HepG2 (cell line): Measurements from ENCODE around the gene MTHFD2L. TPM values are rescaled to one million over a fixed set of nuclear protein-coding genes. Genes with fewer than 3 reads are reported as not detected.

Source experiments
- ATAC-seq: fragments of 200-7000 bp; cut with Tn5 transposase; 3 replicates; pipeline ENCODE4 v1.9.1; 2020; ENCODE audit warnings: mild to moderate bottlenecking, moderate library complexity
- BruUV-seq: library from RNA; stranded (reverse); fragments of 400-500 nt; replicated peaks from 2 replicates; lab custom pipeline; 2021; lab: Mats Ljungman, UMichigan
- CTCF ChIA-PET: fragments of 300-600 bp; formaldehyde crosslinking; extraction: SDS; loops from one replicate; lab custom pipeline; 2021; ENCODE audit warnings: low total read pairs, inconsistent platforms, low intra/inter-chr PET ratio; lab: Yijun Ruan, JAX
- POLR2A ChIA-PET: fragments of 350-600 bp; sonication (Branson Sonifier 250); formaldehyde crosslinking; loops from one replicate; lab custom pipeline; 2020; ENCODE audit warnings: antibody characterized with exemption, inconsistent platforms; lab: Yijun Ruan, JAX
- DNase-seq: peaks from one replicate; pipeline ENCODE4 v3.0.0-alpha.2; 2015; ENCODE audit warnings: low spot score
- FAIRE-seq: peaks from 3 replicates; lab custom pipeline; 2011; peaks lifted over from hg19 to GRCh38; lab: Jason Lieb, UNC
- H2AFZ ChIP-seq: one replicate; pipeline ENCODE4 v1.6.1; 2011; ENCODE audit warnings: low read length, inconsistent platforms
- H3K27ac ChIP-seq: fragments of 300-600 bp; 3 replicates; pipeline ENCODE4 v1.8.0; 2011; ENCODE audit warnings: mixed run types, mild to moderate bottlenecking, mixed read lengths, low read length, inconsistent platforms; ENCODE audit not compliant: insufficient read depth; ENCODE audit errors: extremely low read length
- H3K27me3 ChIP-seq, 2 experiments: fragments of 200-600 bp in 1 of 2; 2 replicates in 1 of 2; 3 replicates in 1 of 2; pipeline versions ENCODE4 v1.6.0 to v1.8.0; 2011; ENCODE audit warnings: low read length in 2 of 2, mild to moderate bottlenecking in 2 of 2, moderate library complexity in 2 of 2, inconsistent platforms in 1 of 2; ENCODE audit not compliant: insufficient read depth in 2 of 2, control insufficient read depth in 1 of 2
- H3K36me3 ChIP-seq, 2 experiments: fragments of 200-600 bp in 1 of 2; replicated peaks in 1 of 2; 2 replicates in 1 of 2; 3 replicates in 1 of 2; pipeline versions ENCODE4 v1.5.1 to v1.8.0; 2011; ENCODE audit warnings: low read length in 2 of 2, inconsistent platforms in 1 of 2; ENCODE audit not compliant: insufficient read depth in 2 of 2, control insufficient read depth in 1 of 2
- H3K4me1 ChIP-seq: 2 replicates; pipeline ENCODE4 v1.5.1; 2012; ENCODE audit warnings: low read length, inconsistent platforms; ENCODE audit not compliant: insufficient read depth
- H3K4me2 ChIP-seq: 2 replicates; pipeline ENCODE4 v1.6.0; 2011; ENCODE audit warnings: low read depth, low read length, inconsistent platforms
- H3K4me3 ChIP-seq, 3 experiments: fragments of 200-600 bp in 1 of 3; sonication (generic), shearing (Covaris generic) in 1 of 3; replicated peaks in 1 of 3; 2 replicates each; pipeline ENCODE4 v1.5.1; 2011 to 2016; ENCODE audit warnings: low read length in 3 of 3, inconsistent platforms in 2 of 3, low read depth in 2 of 3, mild to moderate bottlenecking in 2 of 3, control low read depth in 1 of 3, mixed read lengths in 1 of 3; ENCODE audit not compliant: insufficient read depth in 1 of 3
- H3K79me2 ChIP-seq: one replicate; pipeline ENCODE4 v1.6.1; 2011; ENCODE audit warnings: low read length, inconsistent platforms; ENCODE audit not compliant: insufficient read depth
- H3K9ac ChIP-seq: 2 replicates; pipeline ENCODE4 v1.6.0; 2011; ENCODE audit warnings: mild to moderate bottlenecking, low read depth, low read length, inconsistent platforms; ENCODE audit not compliant: insufficient read depth
- H3K9me3 ChIP-seq: 2 replicates; pipeline ENCODE4 v1.5.1; 2012; ENCODE audit warnings: mild to moderate bottlenecking, low read length
- H4K20me1 ChIP-seq: 2 replicates; pipeline ENCODE4 v1.6.0; 2011; ENCODE audit warnings: inconsistent platforms, mild to moderate bottlenecking, low read length, moderate library complexity; ENCODE audit not compliant: insufficient read depth
- ATAD3A ChIP-seq: sonication (generic); formaldehyde crosslinking; IDR thresholded peaks from 2 replicates; pipeline ENCODE4 v1.4.0; 2020; ENCODE audit warnings: missing genetic modification reagents
- KAT8 ChIP-seq: IDR thresholded peaks from 2 replicates; pipeline ENCODE4 v1.6.1; 2016; ENCODE audit warnings: missing genetic modification reagents, missing compliant biosample characterization
- MAFF ChIP-seq: IDR thresholded peaks from 2 replicates; pipeline ENCODE4 v1.6.1; 2011; ENCODE audit warnings: low read depth, low read length, improper control_type of control experiment
- MEIS2 ChIP-seq: sonication (generic); formaldehyde crosslinking; IDR thresholded peaks from 2 replicates; pipeline ENCODE4 v1.9.0; 2021; ENCODE audit warnings: mild to moderate bottlenecking, missing genetic modification reagents
- PHF5A ChIP-seq: IDR thresholded peaks from one replicate; pipeline ENCODE4 v1.6.1; 2018; ENCODE audit warnings: low read depth, missing genetic modification reagents; ENCODE audit not compliant: unreplicated experiment
- RXRA ChIP-seq: sonication (generic); formaldehyde crosslinking; IDR thresholded peaks from 2 replicates; pipeline ENCODE4 v1.5.1; 2020; ENCODE audit warnings: missing genetic modification reagents
- SCMH1 ChIP-seq: sonication (generic); formaldehyde crosslinking; IDR thresholded peaks from 2 replicates; pipeline ENCODE4 v1.9.0; 2021; ENCODE audit warnings: missing genetic modification reagents, mild to moderate bottlenecking, borderline replicate concordance
- SIN3B ChIP-seq: fragments of 150-350 bp; IDR thresholded peaks from 2 replicates; pipeline ENCODE4 v1.6.1; 2014; ENCODE audit warnings: low read length
- TCF12 ChIP-seq, 2 experiments: fragments of 450-650 bp in 1 of 2; sonication (generic) in 1 of 2; formaldehyde crosslinking in 1 of 2; IDR thresholded peaks; 2 replicates each; pipeline versions ENCODE4 v1.6.1 to v1.8.0; 2017 to 2022; ENCODE audit warnings: antibody characterized with exemption in 1 of 2, mild to moderate bottlenecking in 1 of 2, missing genetic modification reagents in 1 of 2, moderate library complexity in 1 of 2
- TEAD3 ChIP-seq: optimal IDR thresholded peaks from 2 replicates; pipeline ENCODE3; 2016; ENCODE audit warnings: borderline replicate concordance
- ZFP36L1 ChIP-seq: sonication (generic); formaldehyde crosslinking; IDR thresholded peaks from 2 replicates; pipeline ENCODE4 v1.8.0; 2022; ENCODE audit warnings: mild to moderate bottlenecking, missing genetic modification reagents, moderate library complexity
- ZFP62 ChIP-seq: sonication (generic); formaldehyde crosslinking; IDR thresholded peaks from 2 replicates; pipeline ENCODE4 v1.4.0; 2020; ENCODE audit warnings: missing genetic modification reagents
- ZNF160 ChIP-seq: sonication (generic); formaldehyde crosslinking; IDR thresholded peaks from 2 replicates; pipeline ENCODE4 v1.8.0; 2022; ENCODE audit warnings: mild to moderate bottlenecking, inconsistent platforms, missing genetic modification reagents
- ZNF460 ChIP-seq: sonication (generic); formaldehyde crosslinking; IDR thresholded peaks from 2 replicates; pipeline ENCODE4 v1.5.1; 2020; ENCODE audit warnings: missing genetic modification reagents, mild to moderate bottlenecking, borderline replicate concordance
- ZNF549 ChIP-seq: sonication (generic); formaldehyde crosslinking; IDR thresholded peaks from 2 replicates; pipeline ENCODE4 v1.5.0; 2020; ENCODE audit warnings: missing genetic modification reagents
- ZNF776 ChIP-seq: sonication (generic); formaldehyde crosslinking; IDR thresholded peaks from 2 replicates; pipeline ENCODE4 v1.4.0; 2020; ENCODE audit warnings: mild to moderate bottlenecking, missing genetic modification reagents
- ZNF788 ChIP-seq: sonication (generic); formaldehyde crosslinking; IDR thresholded peaks from 2 replicates; pipeline ENCODE4 v1.5.0; 2020; ENCODE audit warnings: mild to moderate bottlenecking, missing genetic modification reagents, borderline replicate concordance
- ZNF790 ChIP-seq: sonication (generic); formaldehyde crosslinking; IDR thresholded peaks from 2 replicates; pipeline ENCODE4 v1.8.0; 2022; ENCODE audit warnings: missing genetic modification reagents, mild to moderate bottlenecking, borderline replicate concordance
- WGBS: methylation state at CpG from one replicate; pipeline ENCODE4 v1.1.6; 2017; ENCODE audit warnings: low lambda C conversion rate; 5-methylcytosine and 5-hydroxymethylcytosine counted together
- in situ Hi-C: cut with HindIII; loops from 2 replicates; pipeline ENCODE4 v1.10.0; 2017; ENCODE audit warnings: low pct_unique_long_range_greater_than_20kb; ENCODE audit not compliant: extremely low pct_ligation_motif_present
- intact Hi-C: fragments of 100-400 bp; cut with micrococcal nuclease; formaldehyde crosslinking; loops from one replicate; pipeline ENCODE4 v1.10.0; 2022; ENCODE audit not compliant: unreplicated experiment
- polyA plus RNA-seq, 8 experiments: library from polyadenylated mRNA; depleted of rRNA in 3 of 8; stranded (reverse) in 7 of 8; unstranded in 1 of 8; fragments of >200 nt; fragmentation: Illumina TruSeq in 4 of 8; extraction: Trizol in 4 of 8; gene quantifications; 2 replicates each; pipeline versions ENCODE4 v1.2.1 to v1.2.3, GENCODE V29; 2011 to 2016; ENCODE audit warnings: low read depth in 4 of 8, missing spikeins in 1 of 8, mixed read lengths in 1 of 8; ENCODE audit not compliant: insufficient read depth in 1 of 8
- total RNA-seq, 5 experiments: library from RNA; depleted of rRNA; stranded (reverse); fragments of >200 nt; fragmentation: Illumina TruSeq; extraction: Trizol; gene quantifications; 2 replicates each; pipeline ENCODE4 v1.2.3, GENCODE V29; 2016; ENCODE audit warnings: low read depth in 1 of 5
- TF ChIP-seq, protein P1 (sequence below): sonication (generic); formaldehyde crosslinking; IDR thresholded peaks from 2 replicates; pipeline ENCODE4 v1.4.0; 2020; ENCODE audit warnings: missing genetic modification reagents
- TF ChIP-seq, protein P2 (sequence below): sonication (generic); formaldehyde crosslinking; IDR thresholded peaks from 2 replicates; pipeline ENCODE4 v1.4.0; 2020; ENCODE audit warnings: missing genetic modification reagents, borderline replicate concordance

The MTHFD2L gene
- total and polyA plus RNA-seq, 2 of the 13 experiments (the other 11 are each of a cell fraction or from before 2014, with no cell fraction given), result 10.5 to 14.9 TPM

DNA sequence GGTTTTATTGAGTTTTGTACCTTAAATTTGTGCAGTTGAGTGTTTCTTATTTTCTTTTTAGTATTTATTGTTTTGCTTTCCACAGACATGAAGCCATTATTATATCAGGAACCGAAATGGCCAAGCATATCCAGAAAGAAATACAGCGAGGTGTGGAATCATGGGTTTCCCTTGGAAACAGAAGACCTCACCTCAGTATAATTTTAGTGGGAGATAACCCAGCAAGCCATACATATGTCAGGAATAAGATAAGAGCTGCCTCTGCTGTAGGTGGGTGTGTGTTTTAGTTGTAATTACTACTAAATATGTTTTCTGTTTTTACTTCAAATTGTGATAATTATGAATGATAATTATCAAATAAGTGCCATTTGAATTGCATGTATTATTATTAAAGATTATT lies 16.5 kb downstream of the MTHFD2L start (continued):
- no peak for TF ChIP-seq ZNF460
- TF ChIP-seq PHF5A (CRISPR knock-in tag), result no peak
- TF ChIP-seq, protein P1, sequence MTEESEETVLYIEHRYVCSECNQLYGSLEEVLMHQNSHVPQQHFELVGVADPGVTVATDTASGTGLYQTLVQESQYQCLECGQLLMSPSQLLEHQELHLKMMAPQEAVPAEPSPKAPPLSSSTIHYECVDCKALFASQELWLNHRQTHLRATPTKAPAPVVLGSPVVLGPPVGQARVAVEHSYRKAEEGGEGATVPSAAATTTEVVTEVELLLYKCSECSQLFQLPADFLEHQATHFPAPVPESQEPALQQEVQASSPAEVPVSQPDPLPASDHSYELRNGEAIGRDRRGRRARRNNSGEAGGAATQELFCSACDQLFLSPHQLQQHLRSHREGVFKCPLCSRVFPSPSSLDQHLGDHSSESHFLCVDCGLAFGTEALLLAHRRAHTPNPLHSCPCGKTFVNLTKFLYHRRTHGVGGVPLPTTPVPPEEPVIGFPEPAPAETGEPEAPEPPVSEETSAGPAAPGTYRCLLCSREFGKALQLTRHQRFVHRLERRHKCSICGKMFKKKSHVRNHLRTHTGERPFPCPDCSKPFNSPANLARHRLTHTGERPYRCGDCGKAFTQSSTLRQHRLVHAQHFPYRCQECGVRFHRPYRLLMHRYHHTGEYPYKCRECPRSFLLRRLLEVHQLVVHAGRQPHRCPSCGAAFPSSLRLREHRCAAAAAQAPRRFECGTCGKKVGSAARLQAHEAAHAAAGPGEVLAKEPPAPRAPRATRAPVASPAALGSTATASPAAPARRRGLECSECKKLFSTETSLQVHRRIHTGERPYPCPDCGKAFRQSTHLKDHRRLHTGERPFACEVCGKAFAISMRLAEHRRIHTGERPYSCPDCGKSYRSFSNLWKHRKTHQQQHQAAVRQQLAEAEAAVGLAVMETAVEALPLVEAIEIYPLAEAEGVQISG (CRISPR knock-in tag), result no peak
- TF ChIP-seq SIN3B, result no peak
- no peak for TF ChIP-seq KAT8 (CRISPR knock-in tag)
- no peak for TF ChIP-seq ZFP62
- no peak for TF ChIP-seq MAFF
- no peak for TF ChIP-seq TCF12 (IDR thresholded peaks at IDR 0.05)
- TF ChIP-seq TCF12 (CRISPR knock-in tag; IDR thresholded peaks at IDR 0.05), result no peak
- no peak for TF ChIP-seq TEAD3 (CRISPR knock-in tag)

DNA sequence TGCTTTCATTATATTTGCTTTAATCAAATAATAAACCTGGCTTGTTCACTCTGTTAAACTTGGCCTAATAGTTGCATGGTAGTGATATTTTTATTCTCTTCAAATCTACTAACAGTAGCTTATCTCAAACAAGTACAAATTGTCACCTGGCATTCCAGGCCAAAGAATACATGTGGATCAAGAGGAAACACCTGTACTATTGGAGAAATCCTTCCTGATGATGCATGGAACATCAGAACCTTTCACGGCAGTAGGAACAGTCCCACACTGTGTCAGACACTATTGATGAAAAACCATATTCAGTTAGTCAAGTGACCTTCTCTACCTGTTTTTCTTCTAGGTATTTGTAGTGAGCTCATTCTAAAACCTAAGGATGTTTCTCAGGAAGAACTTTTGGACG lies 17.0 kb downstream of the MTHFD2L start:
- Histone ChIP-seq H3K9ac (no peak overlapping the region), H2AFZ (no peak overlapping the region), H3K9me3 (no peaks in the 10 kb centered on the region), H3K27me3 (no peaks in the 10 kb centered on the region), H3K79me2 (no peaks in the 10 kb centered on the region), H3K4me1 (no peaks in the 10 kb centered on the region), H3K36me3 (no peaks in the 10 kb centered on the region), H3K27ac (no peak overlapping the region), H4K20me1 (no peaks in the 10 kb centered on the region), H3K4me3 (no peak overlapping the region), H3K4me2 (no peak overlapping the region)
- intact Hi-C loops, result no loop called here
- in situ Hi-C loops, result no loop called here
- ChIA-PET CTCF (no interaction called here), POLR2A (no interaction called here)
- no peak for DNase-seq
- no peak for ATAC-seq
- whole genome bisulfite sequencing, result 98% methylated on average over 2 of the region's 2 CpGs
- FAIRE-seq, result no peak
- no TSS peak for BruUV-seq
- TF ChIP-seq ATAD3A (CRISPR knock-in tag) (no peak), ZNF160 (CRISPR knock-in tag) (no peak), RXRA (CRISPR knock-in tag) (no peak), ZNF776 (no peak), SCMH1 (CRISPR knock-in tag) (no peak), ZNF790 (CRISPR knock-in tag) (no peak), MEIS2 (CRISPR knock-in tag) (no peak), ZNF788 (no peak), ZNF549 (CRISPR knock-in tag) (no peak), ZFP36L1 (no peak)
- TF ChIP-seq, protein P2, sequence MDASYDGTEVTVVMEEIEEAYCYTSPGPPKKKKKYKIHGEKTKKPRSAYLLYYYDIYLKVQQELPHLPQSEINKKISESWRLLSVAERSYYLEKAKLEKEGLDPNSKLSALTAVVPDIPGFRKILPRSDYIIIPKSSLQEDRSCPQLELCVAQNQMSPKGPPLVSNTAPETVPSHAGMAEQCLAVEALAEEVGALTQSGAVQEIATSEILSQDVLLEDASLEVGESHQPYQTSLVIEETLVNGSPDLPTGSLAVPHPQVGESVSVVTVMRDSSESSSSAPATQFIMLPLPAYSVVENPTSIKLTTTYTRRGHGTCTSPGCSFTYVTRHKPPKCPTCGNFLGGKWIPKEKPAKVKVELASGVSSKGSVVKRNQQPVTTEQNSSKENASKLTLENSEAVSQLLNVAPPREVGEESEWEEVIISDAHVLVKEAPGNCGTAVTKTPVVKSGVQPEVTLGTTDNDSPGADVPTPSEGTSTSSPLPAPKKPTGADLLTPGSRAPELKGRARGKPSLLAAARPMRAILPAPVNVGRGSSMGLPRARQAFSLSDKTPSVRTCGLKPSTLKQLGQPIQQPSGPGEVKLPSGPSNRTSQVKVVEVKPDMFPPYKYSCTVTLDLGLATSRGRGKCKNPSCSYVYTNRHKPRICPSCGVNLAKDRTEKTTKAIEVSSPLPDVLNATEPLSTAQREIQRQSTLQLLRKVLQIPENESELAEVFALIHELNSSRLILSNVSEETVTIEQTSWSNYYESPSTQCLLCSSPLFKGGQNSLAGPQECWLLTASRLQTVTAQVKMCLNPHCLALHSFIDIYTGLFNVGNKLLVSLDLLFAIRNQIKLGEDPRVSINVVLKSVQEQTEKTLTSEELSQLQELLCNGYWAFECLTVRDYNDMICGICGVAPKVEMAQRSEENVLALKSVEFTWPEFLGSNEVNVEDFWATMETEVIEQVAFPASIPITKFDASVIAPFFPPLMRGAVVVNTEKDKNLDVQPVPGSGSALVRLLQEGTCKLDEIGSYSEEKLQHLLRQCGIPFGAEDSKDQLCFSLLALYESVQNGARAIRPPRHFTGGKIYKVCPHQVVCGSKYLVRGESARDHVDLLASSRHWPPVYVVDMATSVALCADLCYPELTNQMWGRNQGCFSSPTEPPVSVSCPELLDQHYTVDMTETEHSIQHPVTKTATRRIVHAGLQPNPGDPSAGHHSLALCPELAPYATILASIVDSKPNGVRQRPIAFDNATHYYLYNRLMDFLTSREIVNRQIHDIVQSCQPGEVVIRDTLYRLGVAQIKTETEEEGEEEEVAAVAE (CRISPR knock-in tag), result no peak
